GM21526 (cell line): ENCODE data around the gene ANKRD18B.
"Not testable (repeated sequence)": the region's sequence is repeated elsewhere in the genome, so short reads cannot be mapped to it uniquely, and the experiment has no call there.

Experiments
- ATAC-seq: cut with Tn5 transposase; IDR thresholded peaks from one replicate; pipeline ENCODE4 v1.9.1; 2021; ENCODE audit warnings: moderate library complexity; ENCODE audit not compliant: unreplicated experiment, low FRiP score

Gene ANKRD18B

GRCh38 chr9:33523397-33524305, at the start of gene ANKRD18B:
Gene ANKRD18B (plus strand): TSS chr9:33524251. CDS start chr9:33524490, 239 bp downstream.
- ATAC-seq, result not testable (repeated sequence)

DNA sequence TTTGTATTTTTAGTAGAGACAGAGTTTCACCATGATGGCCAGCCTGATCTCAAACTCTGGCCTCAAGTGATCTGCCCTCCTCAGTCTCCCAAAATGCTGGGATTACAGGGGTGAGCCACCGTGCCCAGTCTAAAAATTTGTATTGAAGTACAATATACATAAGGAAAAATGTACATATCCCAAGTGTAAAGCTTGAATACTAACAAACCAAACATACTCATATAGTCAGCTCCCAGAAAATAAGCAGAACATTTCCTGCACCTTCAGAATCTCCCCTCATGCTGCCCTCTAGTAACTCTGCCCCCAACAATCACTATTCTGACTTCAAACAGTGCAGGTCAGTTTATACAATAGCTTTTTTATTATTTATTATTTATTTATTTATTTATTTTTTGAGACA, 48.7 kb upstream of the ANKRD18B start:
- ATAC-seq, result no peak

- no peak for ATAC-seq
Observed at GRCh38 chr9:33476503-33476902, 47.5 kb upstream of the ANKRD18B start.

GRCh38 chr9:33480106-33480505, 43.9 kb upstream of the ANKRD18B start:
- ATAC-seq, result no peak

GRCh38 chr9:33480976-33481375, 43.1 kb upstream of the ANKRD18B start:
- ATAC-seq, result no peak

GRCh38 chr9:33485312-33485711, 38.7 kb upstream of the ANKRD18B start:
- not testable (repeated sequence) for ATAC-seq

DNA sequence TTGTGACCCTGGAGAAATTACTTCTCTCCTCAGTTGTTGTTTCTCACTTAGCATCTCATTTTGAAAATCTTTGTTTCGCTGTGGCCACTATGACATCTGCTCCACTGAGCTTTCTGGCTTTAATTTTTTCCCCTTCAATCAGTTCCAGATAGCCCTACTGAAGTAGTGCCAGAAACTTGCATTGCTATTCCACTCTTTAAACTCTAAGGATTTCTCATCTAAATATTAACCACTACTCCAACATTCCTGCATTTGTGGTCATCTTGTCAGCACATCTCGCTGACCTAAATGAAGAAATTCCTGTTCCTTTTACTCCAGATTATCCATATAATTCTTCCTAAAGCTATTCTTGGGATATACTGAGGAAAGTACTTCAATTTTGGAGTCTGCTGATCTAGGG, 35.0 kb upstream of the ANKRD18B start:
- ATAC-seq, result no peak

GRCh38 chr9:33493819-33494218, 30.2 kb upstream of the ANKRD18B start:
- ATAC-seq, result not testable (repeated sequence)

GRCh38 chr9:33498387-33498786, 25.7 kb upstream of the ANKRD18B start:
- ATAC-seq, result no peak

DNA sequence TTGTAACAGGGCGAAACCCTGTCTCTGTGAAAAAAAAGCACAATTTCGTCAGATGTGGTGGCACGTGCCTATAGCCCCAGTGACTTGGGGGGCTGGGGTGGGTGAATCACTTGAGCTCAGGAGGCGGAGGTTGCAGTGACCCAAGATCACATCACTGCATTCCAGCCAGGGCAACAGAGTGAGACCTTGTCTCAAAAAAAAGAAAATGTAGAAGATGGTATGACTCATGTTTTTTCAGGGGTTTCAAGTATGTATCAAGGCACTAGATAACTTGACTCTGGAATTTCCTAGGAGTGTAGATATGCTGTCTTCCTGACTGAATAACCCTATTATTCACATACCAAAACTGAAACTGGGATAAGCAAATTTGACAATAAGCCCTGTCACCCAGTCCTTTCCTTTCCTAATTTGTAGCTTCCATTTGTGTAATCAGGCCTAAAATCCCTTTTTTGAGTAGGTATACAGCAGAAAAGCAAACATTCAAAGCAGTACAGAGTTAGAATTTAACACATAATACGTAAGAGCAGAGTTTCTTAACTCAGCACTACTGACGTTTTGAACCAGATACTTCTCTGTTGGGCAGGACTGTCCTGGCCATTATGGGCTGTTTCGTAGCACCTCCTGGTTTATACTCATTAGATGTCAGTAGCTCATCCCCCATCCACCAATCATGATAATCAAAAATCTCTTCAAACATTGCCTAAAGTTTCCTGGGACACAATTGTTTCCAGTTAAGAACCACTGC, 17.3 kb upstream of the ANKRD18B start:
- no peak for ATAC-seq

GRCh38 chr9:33510262-33511183, 13.5 kb upstream of the ANKRD18B start:
- ATAC-seq, result no peak

- ATAC-seq, result not testable (repeated sequence)
Observed at GRCh38 chr9:33511184-33511517, 12.9 kb upstream of the ANKRD18B start.

- ATAC-seq, result not testable (repeated sequence)
Observed at GRCh38 chr9:33512535-33512934, 11.5 kb upstream of the ANKRD18B start.

- not testable (repeated sequence) for ATAC-seq
Observed at GRCh38 chr9:33515342-33515995, 8.6 kb upstream of the ANKRD18B start.

DNA sequence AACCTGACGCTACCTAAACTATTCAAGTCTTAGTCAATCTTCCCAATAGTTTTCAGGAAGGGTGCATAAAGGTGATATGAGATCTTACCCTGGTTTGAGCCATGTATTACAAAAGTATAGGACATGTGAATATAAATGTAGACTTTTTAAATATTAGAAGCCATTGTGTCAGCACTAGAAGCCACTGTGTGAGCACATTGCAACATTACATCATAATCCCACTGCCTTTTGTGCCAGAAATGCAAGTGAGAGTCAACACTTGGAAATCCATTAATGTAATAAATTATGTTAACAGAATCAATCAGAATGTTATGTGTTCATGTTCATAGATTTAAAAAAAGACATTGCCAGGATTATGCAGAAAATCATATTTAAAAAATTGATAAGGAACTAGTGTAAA, 7.7 kb upstream of the ANKRD18B start:
- ATAC-seq, result not testable (repeated sequence)

GRCh38 chr9:33517373-33517772, 6.7 kb upstream of the ANKRD18B start:
- no peak for ATAC-seq

DNA sequence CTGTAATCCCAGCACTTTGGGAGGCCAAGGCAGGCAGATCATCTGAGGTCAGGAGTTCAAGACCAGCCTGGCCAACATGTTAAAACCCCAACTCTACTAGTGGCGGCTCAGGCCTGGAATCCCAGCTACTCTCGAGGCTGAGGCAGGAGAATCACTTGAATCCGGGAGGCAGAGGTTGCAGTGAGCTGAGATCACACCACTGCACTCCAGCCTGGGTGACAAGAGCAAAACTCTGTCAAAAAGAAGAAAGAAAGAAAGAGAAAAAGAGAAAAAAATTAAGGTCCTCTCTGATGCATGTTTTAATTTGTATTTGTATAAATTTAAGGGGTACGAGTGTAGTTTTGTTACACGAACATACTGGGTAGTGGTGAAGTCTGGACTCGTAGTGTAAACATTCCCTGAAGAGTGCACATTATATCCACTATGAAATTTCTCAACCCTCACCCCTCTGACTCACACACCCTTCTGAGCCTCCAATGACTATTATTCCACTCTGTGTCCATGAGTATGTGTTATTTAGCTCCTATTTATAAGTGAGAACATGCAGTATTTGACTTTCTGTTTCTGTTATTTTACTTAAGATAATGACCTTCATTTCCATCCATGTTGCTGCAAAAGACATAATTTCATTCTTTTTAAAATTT, 6.0 kb upstream of the ANKRD18B start:
- not testable (repeated sequence) for ATAC-seq

DNA sequence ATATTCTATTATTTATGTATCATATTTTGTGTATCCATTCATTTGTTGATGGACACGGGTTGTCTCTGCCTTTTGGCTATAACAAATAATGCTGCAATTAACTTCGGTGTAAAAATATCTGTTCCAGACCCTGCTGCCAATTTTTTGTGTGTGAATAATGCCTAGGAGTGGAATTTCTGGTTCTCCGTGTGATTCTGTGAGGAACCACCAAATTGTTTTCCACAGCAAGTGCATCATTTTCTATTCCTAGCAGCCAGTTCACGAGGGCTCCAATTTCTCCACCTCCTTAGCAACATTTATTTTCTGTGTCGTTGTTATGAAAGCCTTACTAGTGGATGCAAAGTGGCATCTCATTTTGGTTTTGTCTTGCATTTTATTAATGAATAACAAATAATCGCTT, 2.2 kb upstream of the ANKRD18B start:
- ATAC-seq, result not testable (repeated sequence)

DNA sequence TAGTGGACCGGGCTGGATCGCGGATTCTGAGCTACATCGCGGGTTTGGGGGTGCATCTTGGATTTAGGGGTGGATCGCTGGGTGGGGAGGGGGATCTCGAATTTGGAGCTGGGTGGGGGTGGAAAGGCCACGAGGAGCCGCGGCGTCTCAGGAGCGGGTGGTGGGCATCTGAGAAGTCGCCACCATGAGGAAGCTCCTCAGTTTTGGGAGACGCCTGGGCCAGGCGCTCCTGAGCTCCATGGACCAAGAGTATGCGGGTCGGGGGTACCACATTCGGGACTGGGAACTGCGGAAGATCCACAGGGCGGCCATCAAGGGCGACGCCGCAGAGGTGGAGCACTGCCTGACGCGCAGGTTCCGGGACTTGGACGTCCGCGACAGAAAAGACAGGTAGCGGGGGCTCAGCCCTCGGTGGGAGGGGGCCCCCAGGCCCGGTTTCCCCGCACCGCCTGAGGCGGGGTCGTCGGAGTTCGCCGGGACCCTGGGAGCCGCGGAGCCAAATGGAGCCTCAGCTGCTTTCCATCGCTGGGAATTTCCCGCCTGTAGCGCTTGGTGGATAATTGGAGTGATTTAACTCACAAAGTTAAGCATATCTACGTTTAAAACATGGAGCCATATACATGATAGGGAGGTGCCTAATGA, 376 bp downstream of the ANKRD18B start:
- ATAC-seq, result no peak
